GM06990 (cell line): Measurements from ENCODE around the gene ZBTB20.
"Not testable (repeated sequence)": the region's sequence is repeated elsewhere in the genome, so short reads cannot be mapped to it uniquely, and the experiment has no call there.

ENCODE experiments used
- DNase-seq: peaks from one replicate; pipeline ENCODE4 v3.0.0-alpha.2; 2011; ENCODE audit not compliant: insufficient read length; ENCODE audit errors: extremely low read depth
- H3K27me3 ChIP-seq: replicated peaks from 2 replicates; pipeline ENCODE4 v1.6.0; 2011; ENCODE audit warnings: low read length; ENCODE audit not compliant: control insufficient read depth, insufficient read depth
- H3K36me3 ChIP-seq: 2 replicates; pipeline ENCODE4 v1.5.1; 2011; ENCODE audit warnings: low read length; ENCODE audit not compliant: control insufficient read depth, insufficient read depth
- H3K4me3 ChIP-seq: replicated peaks from 2 replicates; pipeline ENCODE4 v1.5.1; 2011; ENCODE audit warnings: low read depth, mild to moderate bottlenecking, control low read depth, low read length
- TF ChIP-seq, protein P1 (sequence below): IDR thresholded peaks from 2 replicates; pipeline ENCODE4 v1.5.1; 2011; ENCODE audit warnings: low read length, control low read depth, mild to moderate bottlenecking, inconsistent platforms; ENCODE audit not compliant: insufficient read depth, poor library complexity, severe bottlenecking

ZBTB20 gene

DNA sequence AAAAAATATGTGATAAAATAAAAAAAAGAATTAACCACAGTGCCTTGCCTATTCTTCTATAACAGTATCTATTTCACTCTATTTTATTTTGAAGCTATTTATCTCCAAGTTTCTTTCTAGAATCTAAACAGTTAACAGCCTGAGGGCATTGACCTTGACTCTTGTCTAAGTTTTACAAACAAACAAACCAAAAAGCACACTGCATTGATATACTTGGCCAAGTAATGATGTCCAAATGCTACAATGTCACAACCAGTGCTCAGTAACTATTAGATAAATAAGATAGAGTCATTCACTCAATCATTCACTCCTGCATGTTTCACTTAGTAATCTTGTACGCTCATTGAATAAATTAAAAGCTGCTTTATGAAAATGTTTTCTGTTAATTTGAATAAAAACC lies 466.8 kb downstream of the ZBTB20 start:
- no peak for DNase-seq
- no peak overlapping the region for H3K4me3 ChIP-seq
- no peaks in the 10 kb centered on the region for H3K36me3 ChIP-seq
- no peaks in the 10 kb centered on the region for H3K27me3 ChIP-seq
- TF ChIP-seq, protein P1, sequence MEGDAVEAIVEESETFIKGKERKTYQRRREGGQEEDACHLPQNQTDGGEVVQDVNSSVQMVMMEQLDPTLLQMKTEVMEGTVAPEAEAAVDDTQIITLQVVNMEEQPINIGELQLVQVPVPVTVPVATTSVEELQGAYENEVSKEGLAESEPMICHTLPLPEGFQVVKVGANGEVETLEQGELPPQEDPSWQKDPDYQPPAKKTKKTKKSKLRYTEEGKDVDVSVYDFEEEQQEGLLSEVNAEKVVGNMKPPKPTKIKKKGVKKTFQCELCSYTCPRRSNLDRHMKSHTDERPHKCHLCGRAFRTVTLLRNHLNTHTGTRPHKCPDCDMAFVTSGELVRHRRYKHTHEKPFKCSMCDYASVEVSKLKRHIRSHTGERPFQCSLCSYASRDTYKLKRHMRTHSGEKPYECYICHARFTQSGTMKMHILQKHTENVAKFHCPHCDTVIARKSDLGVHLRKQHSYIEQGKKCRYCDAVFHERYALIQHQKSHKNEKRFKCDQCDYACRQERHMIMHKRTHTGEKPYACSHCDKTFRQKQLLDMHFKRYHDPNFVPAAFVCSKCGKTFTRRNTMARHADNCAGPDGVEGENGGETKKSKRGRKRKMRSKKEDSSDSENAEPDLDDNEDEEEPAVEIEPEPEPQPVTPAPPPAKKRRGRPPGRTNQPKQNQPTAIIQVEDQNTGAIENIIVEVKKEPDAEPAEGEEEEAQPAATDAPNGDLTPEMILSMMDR = no peak

DNA sequence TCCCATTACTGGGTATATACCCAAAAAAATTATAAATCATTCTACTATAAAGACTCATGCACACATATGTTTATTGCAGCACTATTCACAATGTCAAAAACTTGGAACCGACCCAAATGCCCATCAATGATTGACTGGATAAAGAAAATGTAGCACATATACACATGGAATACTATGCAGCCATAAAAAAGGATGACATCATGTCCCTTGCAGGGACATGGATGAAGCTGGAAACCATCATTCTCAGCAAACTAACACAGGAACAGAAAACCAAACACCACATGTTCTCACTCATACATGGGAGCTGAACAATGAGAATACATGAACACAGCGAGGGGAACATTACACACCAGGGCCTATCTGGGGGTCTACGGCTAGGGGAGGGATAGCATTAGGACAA lies 467.3 kb downstream of the ZBTB20 start:
- not testable (repeated sequence) for H3K4me3 ChIP-seq, DNase-seq, H3K27me3 ChIP-seq, H3K36me3 ChIP-seq

GRCh38 chr3:114675104-114675503 lies 472.0 kb downstream of the ZBTB20 start:
- Histone ChIP-seq H3K36me3 (no peaks in the 10 kb centered on the region), H3K4me3 (no peak overlapping the region), H3K27me3 (no peaks in the 10 kb centered on the region)
- no peak for DNase-seq
- TF ChIP-seq, protein P1 = no peak

- TF ChIP-seq, protein P1 = no peak
Measured at GRCh38 chr3:114674036-114674435, 473.1 kb downstream of the ZBTB20 start.

DNA sequence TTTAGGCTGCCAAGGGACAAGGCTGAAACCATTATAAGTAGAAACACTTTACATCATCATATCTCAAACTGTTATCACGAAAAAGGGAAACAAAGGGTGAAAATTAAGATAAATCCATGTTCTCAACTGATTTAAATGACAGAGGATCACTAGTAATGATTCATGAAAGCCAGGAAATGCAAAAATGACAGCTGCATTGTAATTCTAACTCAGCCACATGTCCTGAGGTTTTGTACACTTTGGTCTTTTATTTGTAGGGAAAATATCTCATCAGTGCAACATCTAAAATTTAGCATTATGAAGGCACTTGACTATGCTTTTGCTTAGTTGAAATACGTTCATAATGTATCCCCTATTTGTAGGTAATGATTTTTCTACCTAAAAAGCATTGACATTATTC lies 473.6 kb downstream of the ZBTB20 start:
- no peaks in the 10 kb centered on the region for H3K36me3 ChIP-seq
- no peaks in the 10 kb centered on the region for H3K27me3 ChIP-seq
- DNase-seq = no peak
- TF ChIP-seq, protein P1 = no peak
- H3K4me3 ChIP-seq = no peak overlapping the region

More at GRCh38 chr3:114674036-114674435, 473.1 kb downstream of the ZBTB20 start:
- H3K27me3 ChIP-seq = no peaks in the 10 kb centered on the region
- no peak for DNase-seq
- no peaks in the 10 kb centered on the region for H3K36me3 ChIP-seq
- no peak overlapping the region for H3K4me3 ChIP-seq

DNA sequence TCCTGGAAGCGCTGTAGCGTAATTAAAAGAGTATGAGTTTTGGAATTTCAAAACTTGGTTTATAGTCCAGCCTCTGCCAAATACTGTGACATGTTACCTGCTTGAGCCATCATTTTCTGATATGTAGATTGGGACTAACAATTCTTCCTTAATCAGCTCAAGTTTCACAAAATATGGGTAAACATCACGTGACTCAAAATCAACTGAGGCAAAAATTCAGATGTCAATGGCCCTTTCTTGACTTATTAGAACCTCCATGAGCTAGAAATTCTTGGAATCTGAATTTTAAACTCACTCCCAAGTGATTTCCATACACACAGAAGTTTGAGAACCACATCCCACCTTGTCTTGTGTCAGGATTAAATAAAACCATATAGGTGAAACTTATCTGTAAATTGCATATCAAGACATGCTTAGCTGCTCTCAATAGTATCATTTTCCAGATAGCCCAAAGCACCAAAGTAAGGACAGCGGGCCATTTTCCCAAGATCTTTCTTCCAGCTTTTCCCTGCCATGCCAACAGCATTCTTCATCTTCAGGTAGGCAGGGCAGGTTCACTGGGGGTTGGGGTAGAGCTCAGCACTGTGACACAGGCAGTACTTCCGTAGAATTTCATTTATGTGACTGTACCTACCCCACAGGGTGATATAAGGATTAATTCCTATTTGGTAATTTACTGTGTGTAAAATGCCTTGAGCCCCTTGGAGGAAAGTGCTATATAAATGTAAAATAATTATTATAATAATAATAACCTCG lies 474.2 kb downstream of the ZBTB20 start:
- no peaks in the 10 kb centered on the region for H3K36me3 ChIP-seq

More for the DNA sequence above, 474.2 kb downstream of the ZBTB20 start:
- Histone ChIP-seq H3K27me3 (no peaks in the 10 kb centered on the region), H3K4me3 (no peak overlapping the region)
- TF ChIP-seq, protein P1 = no peak
- DNase-seq = no peak
